GM19025 (cell line): ENCODE data around the gene C20orf141.
"Not testable (repeated sequence)": the region's sequence is repeated elsewhere in the genome, so short reads cannot be mapped to it uniquely, and the experiment has no call there.

Experiments used
- ATAC-seq: cut with Tn5 transposase; IDR thresholded peaks from one replicate; pipeline ENCODE4 v1.9.1; 2021; ENCODE audit warnings: mild to moderate bottlenecking, low read depth, moderate library complexity; ENCODE audit not compliant: unreplicated experiment

The C20orf141 gene

GRCh38 chr20:2814587-2815051 is at the start of gene C20orf141:
C20orf141 (plus strand) TSS chr20:2814987; CDS start chr20:2815185, 198 bp downstream.
- no peak for ATAC-seq

- no peak for ATAC-seq
Observed at GRCh38 chr20:2767768-2768631, 46.8 kb upstream of the C20orf141 start.

GRCh38 chr20:2768632-2769015 is 46.2 kb upstream of the C20orf141 start:
- no peak for ATAC-seq

- ATAC-seq = not testable (repeated sequence)
Observed at GRCh38 chr20:2770091-2770490, 44.7 kb upstream of the C20orf141 start.

- ATAC-seq = no peak
Observed at GRCh38 chr20:2771631-2772080, 43.1 kb upstream of the C20orf141 start.

- ATAC-seq = no peak
Observed at GRCh38 chr20:2773812-2774211, 41.0 kb upstream of the C20orf141 start.

GRCh38 chr20:2775139-2775538 is 39.6 kb upstream of the C20orf141 start:
- no peak for ATAC-seq

- no peak for ATAC-seq
Observed at GRCh38 chr20:2778602-2779321, 36.0 kb upstream of the C20orf141 start.

GRCh38 chr20:2780948-2781347 is 33.8 kb upstream of the C20orf141 start:
- no peak for ATAC-seq

- ATAC-seq = no peak
Observed at GRCh38 chr20:2783908-2784566, 30.8 kb upstream of the C20orf141 start.

- no peak for ATAC-seq
Observed at GRCh38 chr20:2793471-2793870, 21.3 kb upstream of the C20orf141 start.

GRCh38 chr20:2794202-2794748 is 20.5 kb upstream of the C20orf141 start:
- no peak for ATAC-seq

GRCh38 chr20:2794866-2795447 is 19.8 kb upstream of the C20orf141 start:
- no peak for ATAC-seq

GRCh38 chr20:2795451-2795850 is 19.3 kb upstream of the C20orf141 start:
- no peak for ATAC-seq

- no peak for ATAC-seq
Observed at GRCh38 chr20:2796011-2796660, 18.7 kb upstream of the C20orf141 start.

GRCh38 chr20:2797136-2797983 is 17.4 kb upstream of the C20orf141 start:
- no peak for ATAC-seq

GRCh38 chr20:2798095-2798805 is 16.5 kb upstream of the C20orf141 start:
- ATAC-seq = no peak

GRCh38 chr20:2798814-2799213 is 16.0 kb upstream of the C20orf141 start:
- ATAC-seq = no peak
